Endothelial cell (in vitro differentiated cells): ENCODE data around the gene PIP5KL1. TPM values are rescaled to one million over a fixed set of nuclear protein-coding genes. Genes with fewer than 3 reads are reported as not detected.
A peak's percentile ranks its signal among the peaks of the same experiment; 100 is the strongest.

Experiments
- DNase-seq: peaks from one replicate; pipeline ENCODE4 v3.0.0; 2021; ENCODE audit warnings: low spot score
- H3K27ac Mint-ChIP-seq: one replicate; pipeline ENCODE4 v1.8.0; 2021; ENCODE audit warnings: mixed read lengths, inconsistent platforms; ENCODE audit not compliant: unreplicated experiment
- H3K27me3 Mint-ChIP-seq: one replicate; pipeline ENCODE4 v1.8.0; 2021; ENCODE audit warnings: mild to moderate bottlenecking, moderate library complexity, mixed read lengths, inconsistent platforms; ENCODE audit not compliant: unreplicated experiment
- H3K36me3 Mint-ChIP-seq: one replicate; pipeline ENCODE4 v1.8.0; 2021; ENCODE audit warnings: mild to moderate bottlenecking, low read depth, mixed read lengths, inconsistent platforms; ENCODE audit not compliant: unreplicated experiment
- H3K4me1 Mint-ChIP-seq: one replicate; pipeline ENCODE4 v1.8.0; 2021; ENCODE audit warnings: mild to moderate bottlenecking, mixed read lengths, inconsistent platforms; ENCODE audit not compliant: unreplicated experiment
- H3K4me3 Mint-ChIP-seq: one replicate; pipeline ENCODE4 v1.8.0; 2021; ENCODE audit warnings: mild to moderate bottlenecking, mixed read lengths, inconsistent platforms; ENCODE audit not compliant: unreplicated experiment
- H3K9me3 Mint-ChIP-seq: one replicate; pipeline ENCODE4 v1.8.0; 2021; ENCODE audit warnings: mixed read lengths, inconsistent platforms; ENCODE audit not compliant: unreplicated experiment
- total RNA-seq: library from RNA; stranded (reverse); fragmentation: NEBNext Ultra II Directional; extraction: Animal tissue kit (Norgen Biotek cat#: 25700); gene quantifications from one replicate; pipeline ENCODE4 v1.2.1, GENCODE V29; 2021; ENCODE audit not compliant: unreplicated experiment
- TF ChIP-seq, protein P1 (sequence below): fragments of 200-600 bp; sonication (generic); IDR thresholded peaks from one replicate; pipeline ENCODE4 v1.5.0; 2021; ENCODE audit warnings: antibody characterized with exemption; ENCODE audit not compliant: unreplicated experiment

Gene PIP5KL1
- total RNA-seq, 1 donor from 2014 or later = 2.4 TPM

- Mint-ChIP-seq H3K36me3 (peaks cover 12% of the 10 kb centered on the region), H3K9me3 (no peaks in the 10 kb centered on the region), H3K27ac (no peak overlapping the region), H3K27me3 (peaks cover 10% of the 10 kb centered on the region), H3K4me1 (peaks cover 31% of the 10 kb centered on the region), H3K4me3 (peak overlapping the region; percentile 96)
- TF ChIP-seq, protein P1, sequence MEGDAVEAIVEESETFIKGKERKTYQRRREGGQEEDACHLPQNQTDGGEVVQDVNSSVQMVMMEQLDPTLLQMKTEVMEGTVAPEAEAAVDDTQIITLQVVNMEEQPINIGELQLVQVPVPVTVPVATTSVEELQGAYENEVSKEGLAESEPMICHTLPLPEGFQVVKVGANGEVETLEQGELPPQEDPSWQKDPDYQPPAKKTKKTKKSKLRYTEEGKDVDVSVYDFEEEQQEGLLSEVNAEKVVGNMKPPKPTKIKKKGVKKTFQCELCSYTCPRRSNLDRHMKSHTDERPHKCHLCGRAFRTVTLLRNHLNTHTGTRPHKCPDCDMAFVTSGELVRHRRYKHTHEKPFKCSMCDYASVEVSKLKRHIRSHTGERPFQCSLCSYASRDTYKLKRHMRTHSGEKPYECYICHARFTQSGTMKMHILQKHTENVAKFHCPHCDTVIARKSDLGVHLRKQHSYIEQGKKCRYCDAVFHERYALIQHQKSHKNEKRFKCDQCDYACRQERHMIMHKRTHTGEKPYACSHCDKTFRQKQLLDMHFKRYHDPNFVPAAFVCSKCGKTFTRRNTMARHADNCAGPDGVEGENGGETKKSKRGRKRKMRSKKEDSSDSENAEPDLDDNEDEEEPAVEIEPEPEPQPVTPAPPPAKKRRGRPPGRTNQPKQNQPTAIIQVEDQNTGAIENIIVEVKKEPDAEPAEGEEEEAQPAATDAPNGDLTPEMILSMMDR = no peak
- DNase-seq = no peak
Measured at GRCh38 chr9:127935765-127936221, 5.2 kb upstream of the PIP5KL1 start.

DNA sequence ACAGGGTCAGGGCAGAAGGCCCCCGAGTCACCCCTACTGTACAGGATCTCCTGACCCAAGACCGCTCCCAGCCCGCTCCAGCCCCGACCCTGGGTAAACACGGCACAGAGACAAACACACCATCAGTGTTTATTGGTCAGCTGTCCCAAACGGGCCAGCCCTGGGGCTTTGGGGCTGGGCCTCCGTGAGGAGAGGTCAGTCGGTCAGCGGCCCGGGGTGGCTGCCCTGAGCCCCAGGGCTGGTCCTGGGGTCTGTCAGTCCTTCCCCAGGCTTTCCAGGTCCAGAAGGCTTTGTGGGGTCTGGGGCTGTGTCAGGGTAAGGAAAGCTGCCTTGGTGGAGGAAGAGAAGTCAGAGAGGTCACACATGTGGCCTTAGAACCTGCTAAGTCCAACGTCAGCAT is 4.4 kb upstream of the PIP5KL1 start:
- no peak overlapping the region for H3K4me3 Mint-ChIP-seq
- TF ChIP-seq, protein P1 = no peak
- no peak for DNase-seq
- peaks cover 10% of the 10 kb centered on the region for H3K27me3 Mint-ChIP-seq
- no peak overlapping the region for H3K27ac Mint-ChIP-seq
- no peaks in the 10 kb centered on the region for H3K9me3 Mint-ChIP-seq
- H3K36me3 Mint-ChIP-seq = peaks cover 12% of the 10 kb centered on the region
- peaks cover 31% of the 10 kb centered on the region for H3K4me1 Mint-ChIP-seq

GRCh38 chr9:127934248-127934647 is 3.7 kb upstream of the PIP5KL1 start:
- Mint-ChIP-seq H3K4me3 (no peak overlapping the region), H3K27me3 (peaks cover 10% of the 10 kb centered on the region), H3K9me3 (no peaks in the 10 kb centered on the region), H3K36me3 (peaks cover 12% of the 10 kb centered on the region), H3K27ac (peak overlapping the region; percentile 57), H3K4me1 (peaks cover 31% of the 10 kb centered on the region)
- TF ChIP-seq, protein P1 = no peak
- DNase-seq = no peak

GRCh38 chr9:127931092-127931881 is 710 bp upstream of the PIP5KL1 start:
- H3K27me3 Mint-ChIP-seq = peaks cover 6% of the 10 kb centered on the region
- H3K4me3 Mint-ChIP-seq = peak overlapping the region; percentile 52
- DNase-seq = no peak
- TF ChIP-seq, protein P1 = no peak
- peak overlapping the region; percentile 27 for H3K27ac Mint-ChIP-seq
- peaks cover 18% of the 10 kb centered on the region for H3K4me1 Mint-ChIP-seq
- H3K36me3 Mint-ChIP-seq = peaks cover 12% of the 10 kb centered on the region
- H3K9me3 Mint-ChIP-seq = no peaks in the 10 kb centered on the region

DNA sequence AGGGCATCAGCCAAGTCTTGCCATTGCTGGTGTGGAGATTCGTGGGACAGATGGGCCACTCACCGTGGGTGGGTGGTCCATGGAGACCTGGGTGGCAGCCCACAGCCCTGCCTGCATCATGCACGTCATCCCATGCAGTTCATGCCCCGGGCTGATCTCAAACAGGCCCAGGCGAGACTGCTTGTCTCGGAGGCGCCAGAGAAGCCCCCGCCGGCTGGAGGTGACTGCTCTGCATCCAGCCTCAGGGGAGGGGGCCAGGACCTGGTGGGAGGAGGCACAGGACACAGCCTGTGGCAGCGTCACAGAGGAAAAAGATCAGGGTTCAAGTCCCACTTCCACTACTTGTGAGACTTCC is 975 bp downstream of the PIP5KL1 start:
- no peak for DNase-seq
- H3K4me3 Mint-ChIP-seq = no peak overlapping the region
- H3K27me3 Mint-ChIP-seq = peaks cover 14% of the 10 kb centered on the region
- peaks cover 14% of the 10 kb centered on the region for H3K36me3 Mint-ChIP-seq
- H3K9me3 Mint-ChIP-seq = no peaks in the 10 kb centered on the region
- no peak overlapping the region for H3K27ac Mint-ChIP-seq
- TF ChIP-seq, protein P1 = no peak
- H3K4me1 Mint-ChIP-seq = peaks cover 11% of the 10 kb centered on the region
